BE2C (cell line): ENCODE results near the gene REM2.

Experiments used
- DNase-seq: peaks from one replicate; pipeline ENCODE4 v3.0.0-alpha.2; 2020
- H3K27me3 ChIP-seq: fragments of 250-450 bp; sonication (Bioruptor Pico); 2 replicates; pipeline ENCODE4 v1.5.1; 2020; ENCODE audit warnings: mild to moderate bottlenecking
- H3K36me3 ChIP-seq: fragments of 250-450 bp; sonication (Bioruptor Pico); 2 replicates; pipeline ENCODE4 v1.5.1; 2020; ENCODE audit warnings: mild to moderate bottlenecking
- H3K4me1 ChIP-seq: fragments of 250-450 bp; sonication (Bioruptor Pico); 2 replicates; pipeline ENCODE4 v1.5.1; 2020
- H3K4me3 ChIP-seq: 2 replicates; pipeline ENCODE4 v1.5.1; 2011; ENCODE audit warnings: low read depth, low read length
- H3K9me3 ChIP-seq: fragments of 250-450 bp; sonication (Bioruptor Pico); 2 replicates; pipeline ENCODE4 v1.5.1; 2020
- TF ChIP-seq, protein P1 (sequence below): IDR thresholded peaks from 2 replicates; pipeline ENCODE4 v1.5.1; 2012; ENCODE audit warnings: mild to moderate bottlenecking, low read depth, low read length

The REM2 gene

GRCh38 chr14:22886500-22887259 is 3.7 kb downstream of the REM2 start:
- peak overlapping the region; percentile 65 for H3K4me3 ChIP-seq
- DNase-seq, result peak; percentile 64
- peaks cover 7% of the 10 kb centered on the region for H3K4me1 ChIP-seq
- no peaks in the 10 kb centered on the region for H3K9me3 ChIP-seq
- H3K36me3 ChIP-seq, result no peaks in the 10 kb centered on the region
- H3K27me3 ChIP-seq, result no peaks in the 10 kb centered on the region
- TF ChIP-seq, protein P1, sequence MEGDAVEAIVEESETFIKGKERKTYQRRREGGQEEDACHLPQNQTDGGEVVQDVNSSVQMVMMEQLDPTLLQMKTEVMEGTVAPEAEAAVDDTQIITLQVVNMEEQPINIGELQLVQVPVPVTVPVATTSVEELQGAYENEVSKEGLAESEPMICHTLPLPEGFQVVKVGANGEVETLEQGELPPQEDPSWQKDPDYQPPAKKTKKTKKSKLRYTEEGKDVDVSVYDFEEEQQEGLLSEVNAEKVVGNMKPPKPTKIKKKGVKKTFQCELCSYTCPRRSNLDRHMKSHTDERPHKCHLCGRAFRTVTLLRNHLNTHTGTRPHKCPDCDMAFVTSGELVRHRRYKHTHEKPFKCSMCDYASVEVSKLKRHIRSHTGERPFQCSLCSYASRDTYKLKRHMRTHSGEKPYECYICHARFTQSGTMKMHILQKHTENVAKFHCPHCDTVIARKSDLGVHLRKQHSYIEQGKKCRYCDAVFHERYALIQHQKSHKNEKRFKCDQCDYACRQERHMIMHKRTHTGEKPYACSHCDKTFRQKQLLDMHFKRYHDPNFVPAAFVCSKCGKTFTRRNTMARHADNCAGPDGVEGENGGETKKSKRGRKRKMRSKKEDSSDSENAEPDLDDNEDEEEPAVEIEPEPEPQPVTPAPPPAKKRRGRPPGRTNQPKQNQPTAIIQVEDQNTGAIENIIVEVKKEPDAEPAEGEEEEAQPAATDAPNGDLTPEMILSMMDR, result peak; percentile 7; the same call in 1 of the 2 replicates

- Histone ChIP-seq H3K9me3 (no peaks in the 10 kb centered on the region), H3K36me3 (no peaks in the 10 kb centered on the region), H3K4me1 (peaks cover 7% of the 10 kb centered on the region), H3K27me3 (no peaks in the 10 kb centered on the region), H3K4me3 (peak overlapping the region; percentile 65)
- no peak for DNase-seq
- TF ChIP-seq, protein P1, result no peak
Measured at GRCh38 chr14:22887260-22887989, 4.4 kb downstream of the REM2 start.

DNA sequence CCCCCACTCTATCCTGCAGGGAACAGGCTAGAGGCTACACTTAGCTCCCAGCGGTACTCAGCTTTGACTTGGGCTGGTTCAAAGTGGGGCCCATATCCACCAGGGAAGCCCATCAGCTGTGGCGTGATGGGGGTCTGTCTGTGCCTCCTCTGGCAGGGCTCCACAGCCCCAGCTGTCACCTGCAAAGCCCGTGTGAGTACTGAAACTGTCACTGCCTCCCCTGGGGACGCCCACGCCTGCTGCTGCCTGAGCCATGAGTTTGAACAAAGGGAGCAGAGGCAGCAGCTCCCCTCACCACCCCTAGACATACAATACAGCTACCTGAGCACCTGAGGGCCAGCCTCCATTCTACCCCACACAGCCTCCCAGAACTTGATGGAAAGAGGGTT is 5.0 kb downstream of the REM2 start:
- TF ChIP-seq, protein P1, result no peak
- DNase-seq, result no peak
- no peaks in the 10 kb centered on the region for H3K27me3 ChIP-seq
- no peak overlapping the region for H3K4me3 ChIP-seq
- no peaks in the 10 kb centered on the region for H3K9me3 ChIP-seq
- peaks cover 7% of the 10 kb centered on the region for H3K4me1 ChIP-seq
- H3K36me3 ChIP-seq, result no peaks in the 10 kb centered on the region

- H3K4me3 ChIP-seq, result no peak overlapping the region
Measured at GRCh38 chr14:22888662-22889061, 5.6 kb downstream of the REM2 start.

DNA sequence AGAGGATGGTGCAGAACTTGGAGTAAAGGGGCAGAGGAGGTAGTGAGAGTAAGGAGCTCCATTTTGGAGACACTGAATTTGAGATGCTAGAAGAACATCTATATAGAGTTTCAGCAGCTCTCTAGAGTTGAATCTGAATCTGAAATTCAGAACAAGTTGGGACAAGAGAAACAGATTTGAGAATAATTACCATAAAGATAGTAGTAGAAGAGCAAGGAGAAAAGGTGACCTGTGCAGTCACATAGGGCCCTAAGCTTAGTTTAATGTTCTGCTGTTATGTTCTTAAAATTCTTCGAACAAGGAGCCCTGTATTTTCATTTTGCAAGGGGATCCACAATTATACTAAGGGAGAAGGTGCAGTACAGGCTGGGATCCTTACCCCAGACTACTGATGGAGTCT is 7.4 kb downstream of the REM2 start:
- Histone ChIP-seq H3K4me3 (no peak overlapping the region), H3K4me1 (no peaks in the 10 kb centered on the region), H3K27me3 (no peaks in the 10 kb centered on the region), H3K36me3 (no peaks in the 10 kb centered on the region), H3K9me3 (no peaks in the 10 kb centered on the region)
- TF ChIP-seq, protein P1, result no peak
- no peak for DNase-seq

More at GRCh38 chr14:22888662-22889061, 5.6 kb downstream of the REM2 start:
- Histone ChIP-seq H3K4me1 (peaks cover 1% of the 10 kb centered on the region), H3K27me3 (no peaks in the 10 kb centered on the region), H3K36me3 (no peaks in the 10 kb centered on the region), H3K9me3 (no peaks in the 10 kb centered on the region)
- TF ChIP-seq, protein P1, result no peak
- no peak for DNase-seq

- TF ChIP-seq, protein P1, result no peak
- no peak for DNase-seq
- H3K9me3 ChIP-seq, result no peaks in the 10 kb centered on the region
- H3K27me3 ChIP-seq, result no peaks in the 10 kb centered on the region
- no peak overlapping the region for H3K4me3 ChIP-seq
- no peaks in the 10 kb centered on the region for H3K4me1 ChIP-seq
- H3K36me3 ChIP-seq, result no peaks in the 10 kb centered on the region
Measured at GRCh38 chr14:22892488-22892887, 9.5 kb downstream of the REM2 start.
